ENCODE results near the gene PTPN2.
A peak's percentile ranks its signal among the peaks of the same experiment; 100 is the strongest.

PTPN2 gene

DNA sequence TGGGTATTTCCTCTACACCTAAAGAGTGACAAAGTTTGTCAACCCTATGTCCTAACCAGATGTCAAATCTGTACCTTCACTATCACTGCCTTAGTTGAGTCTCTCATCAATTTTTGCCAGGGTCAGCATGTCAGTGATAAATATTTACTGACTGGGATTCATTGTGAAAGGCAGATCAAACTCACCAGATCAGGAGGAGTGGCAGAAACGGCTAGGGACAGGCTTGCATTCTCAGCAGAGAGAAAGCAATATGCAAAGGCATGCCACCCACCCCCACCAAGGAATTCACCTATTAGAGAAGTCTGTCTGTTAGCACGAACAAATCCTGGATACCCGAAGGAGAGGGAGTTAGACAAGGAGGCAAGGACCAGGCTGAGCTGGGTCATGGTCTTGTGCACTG lies 62.6 kb downstream of the PTPN2 start:
- no peaks in the 10 kb centered on the region for H3K79me2 ChIP-seq (ENCODE audit: low read length)

DNA sequence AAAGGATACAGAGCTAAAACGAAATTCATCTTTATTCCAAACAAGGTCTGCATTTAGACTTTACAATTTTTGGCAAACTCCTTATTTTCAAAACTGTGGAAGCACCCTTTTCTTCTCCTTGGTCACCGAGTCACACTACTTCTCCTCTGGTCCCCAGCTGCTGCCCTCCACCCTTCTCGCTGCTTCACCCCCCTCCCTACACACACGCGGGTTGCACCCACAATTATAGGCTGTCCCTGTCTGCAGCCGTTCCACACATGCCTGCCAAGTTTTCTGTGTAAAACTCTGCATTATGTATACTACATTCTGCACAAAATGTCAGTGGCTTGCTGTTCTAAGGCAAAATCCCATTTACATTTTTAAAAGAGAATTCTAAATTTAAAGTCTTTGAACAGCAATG lies 63.5 kb downstream of the PTPN2 start:
- Histone ChIP-seq H3K4me3 (ENCODE audit: low read length) (no peak overlapping the region), H3K9me3 (ENCODE audit: insufficient read depth, low read length) (no peaks in the 10 kb centered on the region), H3K79me2 (ENCODE audit: low read length) (no peaks in the 10 kb centered on the region), H3K4me1 (ENCODE audit: low read length) (peaks cover 12% of the 10 kb centered on the region), H3K27me3 (ENCODE audit: low read depth, low read length) (no peaks in the 10 kb centered on the region), H3K4me2 (ENCODE audit: low read length) (no peak overlapping the region), H2AFZ (ENCODE audit: low read depth, low read length) (no peak overlapping the region), H3K9ac (ENCODE audit: low read length) (no peak overlapping the region), H3K36me3 (replicated peaks; ENCODE audit: low read depth, low read length) (peaks cover 22% of the 10 kb centered on the region), H3K27ac (ENCODE audit: low read length) (no peak overlapping the region), H4K20me1 (ENCODE audit: insufficient read depth, low read length) (no peaks in the 10 kb centered on the region; the same call in 1 of the 2 replicates)
- TF ChIP-seq EZH2phosphoT487 (IDR thresholded peaks at IDR 0.05; ENCODE audit: low read depth) = no peak
- TF ChIP-seq CTCF (IDR thresholded peaks at IDR 0.05; ENCODE audit: low read depth, low read length) = no peak

More for the DNA sequence above, 62.6 kb downstream of the PTPN2 start:
- Histone ChIP-seq H3K4me3 (ENCODE audit: low read length) (no peak overlapping the region), H3K27ac (ENCODE audit: low read length) (no peak overlapping the region), H3K9ac (ENCODE audit: low read length) (no peak overlapping the region), H3K36me3 (replicated peaks; ENCODE audit: low read depth, low read length) (peaks cover 14% of the 10 kb centered on the region), H3K9me3 (ENCODE audit: insufficient read depth, low read length) (no peaks in the 10 kb centered on the region), H3K4me1 (ENCODE audit: low read length) (peaks cover 12% of the 10 kb centered on the region), H3K27me3 (ENCODE audit: low read depth, low read length) (no peaks in the 10 kb centered on the region), H3K4me2 (ENCODE audit: low read length) (no peak overlapping the region), H2AFZ (ENCODE audit: low read depth, low read length) (no peak overlapping the region), H4K20me1 (ENCODE audit: insufficient read depth, low read length) (no peaks in the 10 kb centered on the region; the same call in 1 of the 2 replicates)
- TF ChIP-seq EZH2phosphoT487 (IDR thresholded peaks at IDR 0.05; ENCODE audit: low read depth) (no peak), CTCF (IDR thresholded peaks at IDR 0.05; ENCODE audit: low read depth, low read length) (no peak)

GRCh38 chr18:12819841-12820240 lies 64.2 kb downstream of the PTPN2 start:
- H3K4me1 ChIP-seq (ENCODE audit: low read length) = peaks cover 12% of the 10 kb centered on the region
- no peak overlapping the region for H3K9ac ChIP-seq (ENCODE audit: low read length)
- H3K4me2 ChIP-seq (ENCODE audit: low read length) = peak overlapping the region; percentile 41; the same call in 1 of the 2 replicates
- no peak overlapping the region for H3K27ac ChIP-seq (ENCODE audit: low read length)
- TF ChIP-seq EZH2phosphoT487 (IDR thresholded peaks at IDR 0.05; ENCODE audit: low read depth) (no peak), CTCF (IDR thresholded peaks at IDR 0.05; ENCODE audit: low read depth, low read length) (no peak)
- no peak overlapping the region for H3K4me3 ChIP-seq (ENCODE audit: low read length)
- peaks cover 19% of the 10 kb centered on the region for H3K36me3 ChIP-seq (replicated peaks; ENCODE audit: low read depth, low read length)
- H3K79me2 ChIP-seq (ENCODE audit: low read length) = no peaks in the 10 kb centered on the region
- no peaks in the 10 kb centered on the region for H3K9me3 ChIP-seq (ENCODE audit: insufficient read depth, low read length)
- no peaks in the 10 kb centered on the region for H3K27me3 ChIP-seq (ENCODE audit: low read depth, low read length)
- no peak overlapping the region for H2AFZ ChIP-seq (ENCODE audit: low read depth, low read length)
- H4K20me1 ChIP-seq (ENCODE audit: insufficient read depth, low read length) = no peaks in the 10 kb centered on the region; the same call in 1 of the 2 replicates

DNA sequence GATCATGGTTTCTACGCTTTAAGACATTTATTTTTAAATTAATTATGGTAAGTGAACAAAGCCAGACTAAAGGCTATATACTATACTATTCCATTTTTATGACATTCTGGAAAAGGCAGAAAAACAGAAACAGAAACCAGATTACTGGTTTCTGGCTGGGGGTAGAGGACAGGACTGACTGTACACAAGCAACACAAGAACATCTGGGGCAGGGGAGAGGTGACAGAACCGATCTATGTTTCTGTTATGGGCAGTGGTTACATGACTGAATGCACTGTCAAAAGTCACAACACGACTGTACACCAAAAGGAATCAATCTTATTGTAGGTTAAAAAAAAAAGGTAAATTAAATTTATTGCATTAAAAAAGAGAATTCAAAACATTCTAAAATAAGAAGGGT lies 64.7 kb downstream of the PTPN2 start:
- Histone ChIP-seq H4K20me1 (ENCODE audit: insufficient read depth, low read length) (no peaks in the 10 kb centered on the region; the same call in 1 of the 2 replicates), H3K4me3 (ENCODE audit: low read length) (no peak overlapping the region), H3K79me2 (ENCODE audit: low read length) (no peaks in the 10 kb centered on the region), H3K9me3 (ENCODE audit: insufficient read depth, low read length) (no peaks in the 10 kb centered on the region), H3K27ac (ENCODE audit: low read length) (no peak overlapping the region), H3K4me1 (ENCODE audit: low read length) (peaks cover 12% of the 10 kb centered on the region), H3K4me2 (ENCODE audit: low read length) (peak overlapping the region; percentile 41), H3K9ac (ENCODE audit: low read length) (no peak overlapping the region), H3K27me3 (ENCODE audit: low read depth, low read length) (no peaks in the 10 kb centered on the region), H2AFZ (ENCODE audit: low read depth, low read length) (no peak overlapping the region), H3K36me3 (replicated peaks; ENCODE audit: low read depth, low read length) (peaks cover 23% of the 10 kb centered on the region)
- TF ChIP-seq CTCF (IDR thresholded peaks at IDR 0.05; ENCODE audit: low read depth, low read length) = no peak
- no peak for TF ChIP-seq EZH2phosphoT487 (IDR thresholded peaks at IDR 0.05; ENCODE audit: low read depth)
